ENCODE data around the gene DUSP6. TPM values are rescaled to one million over a fixed set of nuclear protein-coding genes. Genes with fewer than 3 reads are reported as not detected.

DUSP6 gene
- total RNA-seq, 1 experiment from 2014 or later, result 20.3 TPM

DNA sequence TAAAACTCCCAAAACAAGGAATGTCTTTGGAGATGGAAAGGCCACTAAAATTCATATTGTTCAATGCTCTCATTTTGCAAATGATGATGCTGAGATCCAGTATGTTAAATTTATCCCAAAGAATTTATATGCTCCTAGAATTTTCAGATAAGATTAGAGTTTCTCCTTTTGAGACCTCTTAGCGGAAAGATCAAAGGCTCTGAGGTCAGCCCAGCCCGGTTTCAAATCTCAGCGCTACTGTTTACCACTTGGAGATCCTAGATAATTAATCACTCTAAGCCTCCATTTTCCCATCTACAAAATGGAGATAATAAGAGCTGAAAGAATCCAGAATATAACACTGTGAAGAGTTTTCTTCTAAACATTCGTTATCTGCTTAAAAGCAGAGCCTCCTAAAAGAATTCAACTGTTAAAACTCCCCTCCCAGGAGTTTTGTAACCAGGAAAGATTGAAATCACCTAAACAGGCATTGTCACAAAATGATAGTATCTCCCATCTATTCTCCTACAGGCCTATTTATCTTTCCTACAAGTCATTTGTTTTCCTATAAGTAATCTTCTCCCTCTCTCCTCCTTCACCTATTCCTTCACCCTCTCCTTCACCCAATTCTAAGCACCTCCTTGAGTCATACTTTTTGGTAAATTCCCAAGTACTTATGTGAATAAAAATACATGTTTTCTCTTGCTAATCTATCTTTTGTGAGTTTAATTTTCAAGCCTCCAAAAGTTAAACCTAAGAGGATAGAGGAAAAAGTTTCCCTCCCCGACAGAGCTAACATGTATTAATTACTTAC, 16.7 kb downstream of the DUSP6 start:
- POLR2A ChIA-PET, result no interaction called here
- Histone ChIP-seq H3K36me3 (ENCODE audit: control insufficient read depth, insufficient read depth, low read length) (no peaks in the 10 kb centered on the region), H3K27ac (ENCODE audit: low read length) (no peak overlapping the region), H3K9me3 (ENCODE audit: control insufficient read depth, insufficient read depth, low read depth, low read length) (0 out of 2 replicates have a peak, but pooled peaks cover 1% of the 10 kb centered on the region), H3K4me3 (ENCODE audit: low read depth in 2 of 2, low read length in 2 of 2) (no peak overlapping the region), H3K4me1 (ENCODE audit: control insufficient read depth, insufficient read depth, low read length) (no peaks in the 10 kb centered on the region), H3K27me3 (ENCODE audit: control insufficient read depth, insufficient read depth, low read length) (no peaks in the 10 kb centered on the region)
- DNase-seq (ENCODE audit: low read depth, low spot score) (no peak), ATAC-seq (no peak)
- intact Hi-C loops (cut with micrococcal nuclease; ENCODE audit: unreplicated experiment) (no loop called here), in situ Hi-C loops (cut with HindIII; ENCODE audit: low pct_unique_long_range_greater_than_20kb, low sequenced_read_pairs) (no loop called here)
- BruUV-seq (replicated peaks), result no TSS peak
- CTCF ChIA-PET, result no interaction called here
- TF ChIP-seq TCF7L2 (IDR thresholded peaks at IDR 0.05; ENCODE audit: low read depth, low read length), result no peak
- no peak for TF ChIP-seq SIN3A (IDR thresholded peaks at IDR 0.05; ENCODE audit: borderline replicate concordance, insufficient read depth, low read depth, low read length)
- TF ChIP-seq, protein P1, sequence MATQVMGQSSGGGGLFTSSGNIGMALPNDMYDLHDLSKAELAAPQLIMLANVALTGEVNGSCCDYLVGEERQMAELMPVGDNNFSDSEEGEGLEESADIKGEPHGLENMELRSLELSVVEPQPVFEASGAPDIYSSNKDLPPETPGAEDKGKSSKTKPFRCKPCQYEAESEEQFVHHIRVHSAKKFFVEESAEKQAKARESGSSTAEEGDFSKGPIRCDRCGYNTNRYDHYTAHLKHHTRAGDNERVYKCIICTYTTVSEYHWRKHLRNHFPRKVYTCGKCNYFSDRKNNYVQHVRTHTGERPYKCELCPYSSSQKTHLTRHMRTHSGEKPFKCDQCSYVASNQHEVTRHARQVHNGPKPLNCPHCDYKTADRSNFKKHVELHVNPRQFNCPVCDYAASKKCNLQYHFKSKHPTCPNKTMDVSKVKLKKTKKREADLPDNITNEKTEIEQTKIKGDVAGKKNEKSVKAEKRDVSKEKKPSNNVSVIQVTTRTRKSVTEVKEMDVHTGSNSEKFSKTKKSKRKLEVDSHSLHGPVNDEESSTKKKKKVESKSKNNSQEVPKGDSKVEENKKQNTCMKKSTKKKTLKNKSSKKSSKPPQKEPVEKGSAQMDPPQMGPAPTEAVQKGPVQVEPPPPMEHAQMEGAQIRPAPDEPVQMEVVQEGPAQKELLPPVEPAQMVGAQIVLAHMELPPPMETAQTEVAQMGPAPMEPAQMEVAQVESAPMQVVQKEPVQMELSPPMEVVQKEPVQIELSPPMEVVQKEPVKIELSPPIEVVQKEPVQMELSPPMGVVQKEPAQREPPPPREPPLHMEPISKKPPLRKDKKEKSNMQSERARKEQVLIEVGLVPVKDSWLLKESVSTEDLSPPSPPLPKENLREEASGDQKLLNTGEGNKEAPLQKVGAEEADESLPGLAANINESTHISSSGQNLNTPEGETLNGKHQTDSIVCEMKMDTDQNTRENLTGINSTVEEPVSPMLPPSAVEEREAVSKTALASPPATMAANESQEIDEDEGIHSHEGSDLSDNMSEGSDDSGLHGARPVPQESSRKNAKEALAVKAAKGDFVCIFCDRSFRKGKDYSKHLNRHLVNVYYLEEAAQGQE (IDR thresholded peaks at IDR 0.05; ENCODE audit: insufficient read depth in 1 of 2, low read depth in 2 of 2, low read length in 1 of 2), result no peak
- no peak for TF ChIP-seq POLR2AphosphoS5 (IDR thresholded peaks at IDR 0.05; ENCODE audit: low read depth, low read length)
- TF ChIP-seq, protein P2, sequence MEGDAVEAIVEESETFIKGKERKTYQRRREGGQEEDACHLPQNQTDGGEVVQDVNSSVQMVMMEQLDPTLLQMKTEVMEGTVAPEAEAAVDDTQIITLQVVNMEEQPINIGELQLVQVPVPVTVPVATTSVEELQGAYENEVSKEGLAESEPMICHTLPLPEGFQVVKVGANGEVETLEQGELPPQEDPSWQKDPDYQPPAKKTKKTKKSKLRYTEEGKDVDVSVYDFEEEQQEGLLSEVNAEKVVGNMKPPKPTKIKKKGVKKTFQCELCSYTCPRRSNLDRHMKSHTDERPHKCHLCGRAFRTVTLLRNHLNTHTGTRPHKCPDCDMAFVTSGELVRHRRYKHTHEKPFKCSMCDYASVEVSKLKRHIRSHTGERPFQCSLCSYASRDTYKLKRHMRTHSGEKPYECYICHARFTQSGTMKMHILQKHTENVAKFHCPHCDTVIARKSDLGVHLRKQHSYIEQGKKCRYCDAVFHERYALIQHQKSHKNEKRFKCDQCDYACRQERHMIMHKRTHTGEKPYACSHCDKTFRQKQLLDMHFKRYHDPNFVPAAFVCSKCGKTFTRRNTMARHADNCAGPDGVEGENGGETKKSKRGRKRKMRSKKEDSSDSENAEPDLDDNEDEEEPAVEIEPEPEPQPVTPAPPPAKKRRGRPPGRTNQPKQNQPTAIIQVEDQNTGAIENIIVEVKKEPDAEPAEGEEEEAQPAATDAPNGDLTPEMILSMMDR (IDR thresholded peaks at IDR 0.05), result no peak

DNA sequence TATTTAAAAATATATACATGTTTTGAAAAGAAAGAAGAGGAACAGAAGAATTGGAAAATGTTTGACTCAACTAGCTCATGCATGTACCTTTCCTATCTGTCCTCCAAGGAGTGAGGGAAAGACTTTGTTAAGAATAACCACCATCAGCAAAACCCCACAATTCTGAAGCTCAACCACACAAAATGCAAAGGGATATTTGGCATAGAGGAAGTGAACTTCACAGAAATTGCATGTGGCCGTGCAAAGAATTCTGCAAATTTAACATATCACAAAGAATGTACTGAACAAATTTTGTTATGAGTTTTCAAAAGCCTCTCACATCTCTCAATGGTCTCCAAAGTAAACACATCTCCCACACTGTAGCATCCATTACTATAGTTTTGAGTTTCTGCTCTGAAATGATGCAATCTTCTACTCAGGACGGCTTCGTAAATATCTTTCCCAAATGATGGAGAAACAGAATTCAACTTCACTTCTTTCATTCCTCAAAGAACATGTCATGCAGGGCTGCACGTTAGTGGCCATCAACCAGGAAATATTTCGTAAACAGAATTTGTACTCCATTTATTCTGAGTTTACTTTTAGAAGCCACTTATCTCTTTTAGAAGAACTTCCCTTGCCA, 17.6 kb downstream of the DUSP6 start:
- no peaks in the 10 kb centered on the region for H3K4me1 ChIP-seq (ENCODE audit: control insufficient read depth, insufficient read depth, low read length)
- no peak for TF ChIP-seq SIN3A (IDR thresholded peaks at IDR 0.05; ENCODE audit: borderline replicate concordance, insufficient read depth, low read depth, low read length)
- TF ChIP-seq, protein P1 (IDR thresholded peaks at IDR 0.05; ENCODE audit: insufficient read depth in 1 of 2, low read depth in 2 of 2, low read length in 1 of 2), result no peak
- TF ChIP-seq POLR2AphosphoS5 (IDR thresholded peaks at IDR 0.05; ENCODE audit: low read depth, low read length), result no peak
- TF ChIP-seq TCF7L2 (IDR thresholded peaks at IDR 0.05; ENCODE audit: low read depth, low read length), result no peak
- TF ChIP-seq, protein P2 (IDR thresholded peaks at IDR 0.05), result no peak
- no peak overlapping the region for H3K4me3 ChIP-seq (ENCODE audit: low read depth in 2 of 2, low read length in 2 of 2)
- in situ Hi-C loops (cut with HindIII; ENCODE audit: low pct_unique_long_range_greater_than_20kb, low sequenced_read_pairs) (no loop called here), intact Hi-C loops (cut with micrococcal nuclease; ENCODE audit: unreplicated experiment) (no loop called here)
- H3K36me3 ChIP-seq (ENCODE audit: control insufficient read depth, insufficient read depth, low read length), result no peaks in the 10 kb centered on the region
- no peak for ATAC-seq
- H3K27ac ChIP-seq (ENCODE audit: low read length), result no peak overlapping the region
- 0 out of 2 replicates have a peak, but pooled peaks cover 4% of the 10 kb centered on the region for H3K9me3 ChIP-seq (ENCODE audit: control insufficient read depth, insufficient read depth, low read depth, low read length)
- POLR2A ChIA-PET, result no interaction called here
- no TSS peak for BruUV-seq (replicated peaks)
- no peak for DNase-seq (ENCODE audit: low read depth, low spot score)
- CTCF ChIA-PET, result no interaction called here
- H3K27me3 ChIP-seq (ENCODE audit: control insufficient read depth, insufficient read depth, low read length), result no peaks in the 10 kb centered on the region

Data from Panc1 (cell line).